ENCODE measurements around the gene COA4. TPM values are rescaled to one million over a fixed set of nuclear protein-coding genes. Genes with fewer than 3 reads are reported as not detected.
A peak's percentile ranks its signal among the peaks of the same experiment; 100 is the strongest.
"Not testable (repeated sequence)": the region's sequence is repeated elsewhere in the genome, so short reads cannot be mapped to it uniquely, and the experiment has no call there.

The COA4 gene
- 10 to 100 TPM; 67.9 to 94.6 TPM for total RNA-seq

- no peaks in the 10 kb centered on the region for H3K9me3 Mint-ChIP-seq
- ATAC-seq = peak; percentile 96 to 99
- peak; percentile 91 to 94 for DNase-seq (ENCODE audit: low spot score in 2 of 2)
- H3K36me3 Mint-ChIP-seq = peaks cover 31 to 33% of the 10 kb centered on the region in 2 donors
- H3K27ac Mint-ChIP-seq = peak within 1 kb of the TSS; percentile 99 to 100
These were observed at the start of gene COA4, which contains the start of gene PAAF1 for GRCh38 chr11:73876424-73877310. Gene COA4, minus strand, starts transcription at chr11:73876846. Its CDS starts 3,468 bp downstream, at chr11:73873378. Gene PAAF1, plus strand, starts transcription at chr11:73876999. Its CDS starts 23 bp downstream, at chr11:73877022.

DNA sequence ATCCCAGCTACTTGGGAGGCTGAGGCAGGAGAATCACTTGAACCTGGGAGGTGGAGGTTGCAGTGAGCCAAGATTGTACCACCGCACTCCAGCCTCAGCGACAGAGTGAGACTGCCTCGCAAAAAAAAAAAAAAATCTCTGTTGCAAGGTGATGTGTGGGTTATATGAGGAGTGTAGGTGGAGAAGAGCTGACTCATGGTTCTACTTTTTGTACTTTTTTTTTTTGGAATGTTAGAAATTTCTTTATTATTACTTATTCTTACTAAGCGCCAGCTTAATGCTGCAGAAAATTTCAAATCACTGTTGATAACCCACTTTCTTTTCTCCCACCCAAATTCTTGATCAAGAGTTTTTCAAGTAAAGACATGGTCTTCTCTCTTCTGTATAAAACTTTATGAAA is 44.5 kb upstream of the COA4 start:
- DNase-seq (ENCODE audit: low spot score in 2 of 2) = no peak
- peaks cover 6 to 9% of the 10 kb centered on the region in 2 donors for H3K36me3 Mint-ChIP-seq
- peak overlapping the region in 1 of 2 donors; percentile 8 for H3K27ac Mint-ChIP-seq
- no peaks in the 10 kb centered on the region for H3K9me3 Mint-ChIP-seq
- ATAC-seq = no peak

- ATAC-seq (peak in 1 of 2 donors; percentile 58), DNase-seq (ENCODE audit: low spot score in 2 of 2) (no peak)
- H3K27ac Mint-ChIP-seq = no peak overlapping the region
- no peaks in the 10 kb centered on the region for H3K9me3 Mint-ChIP-seq
- peaks cover 6 to 8% of the 10 kb centered on the region in 2 donors for H3K36me3 Mint-ChIP-seq
These were observed 39.8 kb upstream of the COA4 start for GRCh38 chr11:73916435-73916834.

GRCh38 chr11:73914284-73914683 is 37.6 kb upstream of the COA4 start:
- peaks cover 8 to 10% of the 10 kb centered on the region in 2 donors for H3K36me3 Mint-ChIP-seq
- H3K9me3 Mint-ChIP-seq = no peaks in the 10 kb centered on the region
- no peak for DNase-seq (ENCODE audit: low spot score in 2 of 2)
- H3K27ac Mint-ChIP-seq = no peak overlapping the region
- ATAC-seq = no peak

DNA sequence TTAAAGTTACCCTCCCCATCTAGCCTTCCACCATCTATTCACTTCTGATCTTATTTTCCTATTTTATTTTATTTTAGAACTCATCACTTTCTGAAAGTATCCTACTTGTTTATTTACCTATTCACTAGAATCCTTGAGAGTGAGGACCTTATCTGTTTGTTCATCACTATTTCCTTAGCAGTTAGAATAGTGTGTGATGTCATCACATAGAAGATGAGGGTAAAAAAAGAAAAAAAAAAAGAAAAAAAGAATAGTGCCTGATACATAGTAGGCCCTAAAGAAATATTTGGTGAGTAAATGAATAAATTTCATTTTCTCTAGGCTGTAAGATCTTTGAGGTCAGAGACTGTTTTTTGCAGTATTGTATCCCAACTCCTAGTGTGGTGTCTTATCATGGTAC is 36.8 kb upstream of the COA4 start:
- DNase-seq (ENCODE audit: low spot score in 2 of 2) (no peak), ATAC-seq (no peak)
- Mint-ChIP-seq H3K36me3 (peaks cover 5 to 8% of the 10 kb centered on the region in 2 donors), H3K9me3 (no peaks in the 10 kb centered on the region), H3K27ac (no peak overlapping the region)

DNA sequence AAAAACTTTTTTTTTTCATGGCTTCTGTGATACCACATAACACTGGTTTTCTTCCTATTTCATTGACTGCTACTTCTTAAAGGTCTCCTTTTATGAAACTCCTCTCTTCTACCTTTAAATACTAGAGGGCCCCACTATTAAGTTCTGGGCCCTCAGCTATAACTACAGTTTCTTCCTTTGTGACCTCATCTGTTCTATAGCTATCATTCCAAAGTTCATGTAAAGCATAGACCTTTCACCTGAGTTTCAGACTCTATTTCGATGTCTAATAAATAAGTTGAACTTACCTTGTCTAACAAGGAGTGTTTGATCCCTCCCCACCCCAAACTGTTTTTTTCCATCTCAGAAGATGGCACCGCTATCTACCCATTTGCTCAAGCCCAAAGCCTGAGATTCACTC is 35.4 kb upstream of the COA4 start:
- peaks cover 5 to 8% of the 10 kb centered on the region in 2 donors for H3K36me3 Mint-ChIP-seq

DNA sequence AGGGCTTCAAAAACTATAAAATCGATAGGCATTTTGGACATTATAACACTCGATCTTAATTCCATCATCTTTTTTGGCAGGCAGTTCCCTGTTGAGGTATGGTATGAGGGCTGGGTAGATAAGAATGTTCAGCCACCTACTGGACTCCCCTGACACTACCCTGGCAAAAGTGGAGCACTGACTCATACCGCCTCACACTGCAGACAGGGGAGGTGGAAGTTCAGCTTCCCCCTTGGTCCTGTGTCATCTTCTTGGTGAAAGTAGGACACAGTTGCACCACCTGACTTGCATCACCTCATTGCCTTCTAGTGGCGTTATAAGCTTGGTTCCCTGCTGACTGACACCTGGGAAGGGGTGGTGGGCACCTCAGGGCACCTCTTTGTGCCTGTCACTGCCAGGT is 30.5 kb upstream of the COA4 start:
- H3K9me3 Mint-ChIP-seq = no peaks in the 10 kb centered on the region
- DNase-seq (ENCODE audit: low spot score in 2 of 2) = no peak
- no peak overlapping the region for H3K27ac Mint-ChIP-seq
- peak; percentile 75 to 76 for ATAC-seq
- H3K36me3 Mint-ChIP-seq = peaks cover 5% of the 10 kb centered on the region in 2 donors

More for the DNA sequence above, 35.4 kb upstream of the COA4 start:
- Mint-ChIP-seq H3K9me3 (no peaks in the 10 kb centered on the region), H3K27ac (no peak overlapping the region)
- no peak for DNase-seq (ENCODE audit: low spot score in 2 of 2)
- no peak for ATAC-seq

DNA sequence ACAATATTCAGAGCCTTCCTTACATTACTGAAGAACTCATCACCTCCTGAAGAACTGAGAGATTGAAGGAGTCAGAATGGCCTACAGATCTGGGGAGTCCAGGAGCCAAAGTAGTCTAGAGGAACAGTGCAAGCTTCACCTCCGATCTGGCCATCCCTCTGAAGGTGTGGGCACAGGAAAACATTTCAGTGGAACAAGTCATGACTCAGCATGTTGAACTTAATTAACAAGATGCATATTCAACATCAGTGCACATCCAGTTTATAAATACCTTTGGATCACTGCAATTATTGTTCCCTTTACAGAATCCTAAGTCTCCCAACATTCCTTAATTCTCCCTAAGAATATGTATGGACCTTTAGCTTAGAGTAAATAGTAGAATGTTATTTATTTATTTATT is 25.7 kb upstream of the COA4 start:
- Mint-ChIP-seq H3K36me3 (no peaks in the 10 kb centered on the region), H3K9me3 (no peaks in the 10 kb centered on the region), H3K27ac (no peak overlapping the region)
- ATAC-seq (no peak), DNase-seq (ENCODE audit: low spot score in 2 of 2) (no peak)

GRCh38 chr11:73894725-73895335 is 18.2 kb upstream of the COA4 start:
- no peak overlapping the region for H3K27ac Mint-ChIP-seq
- ATAC-seq = no peak
- DNase-seq (ENCODE audit: low spot score in 2 of 2) = no peak
- H3K9me3 Mint-ChIP-seq = no peaks in the 10 kb centered on the region
- H3K36me3 Mint-ChIP-seq = no peaks in the 10 kb centered on the region

DNA sequence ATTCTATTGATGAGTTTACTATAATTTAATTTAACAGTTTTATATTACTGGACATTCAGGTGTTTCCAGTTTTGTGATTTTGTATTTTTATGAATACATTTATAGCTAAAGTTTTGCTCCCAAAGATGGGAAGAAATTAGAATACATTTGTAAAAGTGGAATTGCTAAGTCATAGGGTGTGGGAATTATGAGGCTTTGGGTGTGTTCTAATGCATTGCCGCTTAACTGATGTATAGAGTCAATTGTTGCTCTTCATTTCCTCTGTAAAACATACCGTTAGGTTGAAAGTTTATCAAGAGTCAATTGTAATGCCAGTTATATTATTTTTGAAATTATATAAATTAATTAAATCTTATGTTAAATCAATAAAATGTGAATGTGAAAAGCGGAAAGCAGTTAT is 16.4 kb upstream of the COA4 start:
- H3K9me3 Mint-ChIP-seq = no peaks in the 10 kb centered on the region
- H3K36me3 Mint-ChIP-seq = no peaks in the 10 kb centered on the region
- ATAC-seq (no peak), DNase-seq (ENCODE audit: low spot score in 2 of 2) (no peak)
- H3K27ac Mint-ChIP-seq = no peak overlapping the region

DNA sequence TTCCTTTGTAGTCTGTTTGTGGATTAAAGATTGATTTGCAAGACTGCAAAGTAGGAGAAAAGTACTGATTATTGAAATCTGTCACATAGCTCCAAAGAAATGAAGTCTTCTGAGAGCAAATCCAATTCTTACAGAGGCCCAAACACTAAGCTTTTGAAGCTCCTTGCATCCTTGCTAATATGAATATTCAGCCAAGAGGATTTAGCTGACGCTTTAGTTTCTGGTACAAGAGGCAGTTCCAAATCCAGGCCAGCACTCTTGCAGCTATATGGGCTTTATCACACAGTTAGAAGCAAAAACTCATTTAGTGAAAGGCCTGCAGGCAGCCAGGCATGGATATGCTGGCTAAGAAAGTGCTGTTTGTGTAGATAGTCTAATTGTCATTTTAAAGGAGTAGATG is 12.9 kb upstream of the COA4 start:
- DNase-seq (ENCODE audit: low spot score in 2 of 2) = no peak
- Mint-ChIP-seq H3K9me3 (no peaks in the 10 kb centered on the region), H3K36me3 (peaks cover 4 to 12% of the 10 kb centered on the region in 2 donors), H3K27ac (no peak overlapping the region)
- ATAC-seq = no peak

DNA sequence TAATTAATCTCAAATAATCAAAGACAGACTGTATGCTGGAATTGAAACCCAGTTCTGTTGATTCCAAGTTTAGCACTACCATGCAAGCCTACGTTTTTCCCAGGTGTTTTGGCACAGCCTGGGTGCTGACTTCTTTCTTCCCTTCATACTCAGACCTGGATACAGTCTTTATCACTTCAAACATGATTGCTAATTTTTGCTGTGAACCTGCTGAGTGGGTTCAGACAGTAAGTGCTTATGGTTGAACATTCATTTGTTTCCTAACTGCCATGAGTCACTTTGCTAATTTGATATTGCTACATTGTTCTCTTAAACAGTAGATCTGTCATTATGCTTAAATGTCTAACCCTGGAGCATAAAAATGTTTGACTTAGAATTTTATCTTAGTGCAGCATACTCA is 12.4 kb upstream of the COA4 start:
- Mint-ChIP-seq H3K27ac (no peak overlapping the region), H3K9me3 (no peaks in the 10 kb centered on the region), H3K36me3 (peaks cover 4 to 12% of the 10 kb centered on the region in 2 donors)
- DNase-seq (ENCODE audit: low spot score in 2 of 2) = peak in 1 of 2 donors; percentile 14
- peak; percentile 71 to 99 for ATAC-seq

DNA sequence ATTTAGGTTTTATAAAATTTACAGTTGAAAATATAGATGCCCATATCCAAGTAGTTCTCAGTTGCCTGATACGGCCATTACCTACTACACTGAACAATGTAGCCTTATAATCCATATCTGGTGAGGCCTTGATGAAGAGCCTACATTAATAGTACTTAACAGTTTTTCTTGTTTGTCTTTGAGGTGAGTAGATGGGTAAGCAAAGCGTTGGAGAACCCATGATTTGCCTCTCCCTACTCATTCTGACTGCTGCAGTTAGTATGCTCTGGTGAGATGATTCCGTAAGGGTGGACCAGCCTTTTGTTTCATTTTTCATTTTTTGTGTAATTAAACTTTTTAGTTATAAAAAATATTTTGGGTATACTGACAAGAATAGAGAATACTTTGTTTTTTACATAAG is 11.6 kb upstream of the COA4 start:
- ATAC-seq = no peak
- Mint-ChIP-seq H3K9me3 (no peaks in the 10 kb centered on the region), H3K27ac (no peak overlapping the region), H3K36me3 (peaks cover 4 to 12% of the 10 kb centered on the region in 2 donors)
- DNase-seq (ENCODE audit: low spot score in 2 of 2) = no peak

DNA sequence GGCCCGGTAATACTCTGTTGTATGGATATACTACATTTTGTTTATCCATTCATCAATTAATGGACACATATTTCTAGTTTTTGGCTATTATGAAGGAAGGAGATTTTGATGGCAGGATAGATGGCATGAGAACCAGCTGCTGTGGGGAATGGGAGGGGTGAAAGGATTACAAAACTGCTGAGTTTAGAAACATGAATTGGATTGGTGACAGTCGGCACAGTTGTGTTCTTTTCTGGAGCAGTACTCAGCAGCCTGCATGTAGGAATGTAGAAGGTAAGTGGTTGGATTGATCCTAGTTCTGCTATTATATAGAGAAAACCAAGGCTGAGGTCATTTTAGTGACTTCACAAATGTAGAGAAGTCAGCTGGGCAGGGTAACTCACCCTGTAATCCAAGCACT is 7.2 kb upstream of the COA4 start:
- H3K27ac Mint-ChIP-seq = no peak overlapping the region
- no peaks in the 10 kb centered on the region for H3K9me3 Mint-ChIP-seq
- ATAC-seq = no peak

GRCh38 chr11:73880449-73880848 is 3.8 kb upstream of the COA4 start:
- not testable (repeated sequence) for H3K9me3 Mint-ChIP-seq; ATAC-seq; DNase-seq (ENCODE audit: low spot score in 2 of 2); H3K27ac Mint-ChIP-seq
- H3K36me3 Mint-ChIP-seq = peaks cover 17 to 18% of the 10 kb centered on the region in 2 donors

More for the DNA sequence above, 7.2 kb upstream of the COA4 start:
- DNase-seq (ENCODE audit: low spot score in 2 of 2) = no peak
- peaks cover 4 to 12% of the 10 kb centered on the region in 2 donors for H3K36me3 Mint-ChIP-seq

DNA sequence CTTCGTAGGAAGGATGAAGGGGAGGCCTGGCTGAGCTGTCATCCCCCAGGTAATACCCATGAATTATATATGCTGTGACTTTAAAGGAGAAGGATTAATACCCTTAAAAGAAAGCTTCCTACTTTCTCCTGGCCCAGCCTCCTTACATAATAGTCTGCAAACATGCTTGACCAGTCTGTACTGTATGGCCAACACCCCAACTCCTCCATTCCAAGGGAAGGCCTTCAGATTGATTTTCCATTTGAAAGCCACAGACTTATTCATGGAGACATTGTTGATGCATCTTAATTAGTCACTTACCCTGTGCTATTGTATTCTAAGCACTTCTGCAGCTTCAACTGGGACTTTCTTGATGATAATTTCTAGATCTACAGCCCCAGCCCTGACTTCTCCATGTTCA is 2.1 kb upstream of the COA4 start:
- ATAC-seq (no peak), DNase-seq (ENCODE audit: low spot score in 2 of 2) (no peak)
- H3K27ac Mint-ChIP-seq = no peak overlapping the region

DNA sequence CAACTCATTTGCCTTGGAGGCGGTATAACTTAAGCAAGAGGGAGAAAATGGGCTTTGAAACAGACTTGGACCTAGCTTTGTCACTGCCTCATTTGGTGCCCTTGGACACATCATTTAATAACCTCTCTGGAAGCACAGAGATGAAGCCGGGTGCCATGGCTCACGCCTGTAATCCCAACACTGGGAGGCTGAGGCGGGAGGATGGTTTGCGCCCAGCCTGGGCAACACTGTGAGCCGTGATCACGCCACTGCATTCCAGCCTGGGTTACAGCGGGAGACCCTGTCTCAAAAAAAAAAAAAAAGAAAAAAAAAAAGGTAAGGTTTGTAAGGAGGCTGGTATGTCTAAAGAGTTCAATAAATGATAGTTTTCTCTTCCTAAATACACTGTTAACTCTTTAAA is 806 bp downstream of the COA4 start:
- ATAC-seq (no peak), DNase-seq (ENCODE audit: low spot score in 2 of 2) (no peak)
- H3K36me3 Mint-ChIP-seq = peaks cover 31 to 33% of the 10 kb centered on the region in 2 donors
- H3K9me3 Mint-ChIP-seq = no peaks in the 10 kb centered on the region
- peak overlapping the region; percentile 99 to 100 for H3K27ac Mint-ChIP-seq

More for the DNA sequence above, 2.1 kb upstream of the COA4 start:
- Mint-ChIP-seq H3K36me3 (peaks cover 23 to 27% of the 10 kb centered on the region in 2 donors), H3K9me3 (no peaks in the 10 kb centered on the region)
